GM19438 (cell line): Measurements from ENCODE around the gene CMC2.

Experiments used
- ATAC-seq: cut with Tn5 transposase; IDR thresholded peaks from one replicate; pipeline ENCODE4 v1.9.1; 2021; ENCODE audit warnings: low read depth; ENCODE audit not compliant: unreplicated experiment

Gene CMC2

GRCh38 chr16:80981103-80981502 is 25.6 kb downstream of the CMC2 start:
- ATAC-seq, result no peak

- no peak for ATAC-seq
Measured at GRCh38 chr16:80976946-80977345, 29.7 kb downstream of the CMC2 start.

GRCh38 chr16:80974649-80975376 is 31.9 kb downstream of the CMC2 start:
- no peak for ATAC-seq

- ATAC-seq, result no peak
Measured at GRCh38 chr16:80973991-80974390, 32.7 kb downstream of the CMC2 start.

GRCh38 chr16:80972611-80973010 is 34.1 kb downstream of the CMC2 start:
- no peak for ATAC-seq

- ATAC-seq, result no peak
Measured at GRCh38 chr16:80971819-80972218, 34.9 kb downstream of the CMC2 start.

- no peak for ATAC-seq
Measured at GRCh38 chr16:80969114-80969484, 37.6 kb downstream of the CMC2 start.

GRCh38 chr16:80968386-80969113 is 38.1 kb downstream of the CMC2 start:
- ATAC-seq, result no peak

- no peak for ATAC-seq
Measured at GRCh38 chr16:80966617-80967016, 40.1 kb downstream of the CMC2 start.

- ATAC-seq, result no peak
Measured at GRCh38 chr16:80964351-80964750, 42.3 kb downstream of the CMC2 start.

- no peak for ATAC-seq
Measured at GRCh38 chr16:80962879-80963278, 43.8 kb downstream of the CMC2 start.

- ATAC-seq, result no peak
Measured at GRCh38 chr16:80958284-80958683, 48.4 kb downstream of the CMC2 start.

GRCh38 chr16:80954985-80955384 is 51.7 kb downstream of the CMC2 start:
- ATAC-seq, result no peak

GRCh38 chr16:80948886-80949493 is 57.7 kb downstream of the CMC2 start:
- no peak for ATAC-seq

- no peak for ATAC-seq
Measured at GRCh38 chr16:80947708-80948625, 58.7 kb downstream of the CMC2 start.

- ATAC-seq, result no peak
Measured at GRCh38 chr16:80947239-80947638, 59.4 kb downstream of the CMC2 start.

- ATAC-seq, result no peak
Measured at GRCh38 chr16:80946481-80946880, 60.2 kb downstream of the CMC2 start.

GRCh38 chr16:80940069-80940856 is 66.4 kb downstream of the CMC2 start:
- ATAC-seq, result no peak

GRCh38 chr16:80938879-80939260 is 67.8 kb downstream of the CMC2 start:
- ATAC-seq, result no peak
